GM21825 (cell line): ENCODE data around the gene ZBTB18.

Experiments used
- ATAC-seq: cut with Tn5 transposase; IDR thresholded peaks from one replicate; pipeline ENCODE4 v1.9.1; 2021; ENCODE audit warnings: mild to moderate bottlenecking, moderate library complexity; ENCODE audit not compliant: unreplicated experiment

ZBTB18 gene

GRCh38 chr1:244060686-244061085 lies 9.6 kb downstream of the ZBTB18 start:
- no peak for ATAC-seq

- ATAC-seq: no peak
These were observed 11.2 kb downstream of the ZBTB18 start for GRCh38 chr1:244062156-244062725.

GRCh38 chr1:244063498-244063897 lies 12.4 kb downstream of the ZBTB18 start:
- ATAC-seq: no peak

- no peak for ATAC-seq
These were observed 13.5 kb downstream of the ZBTB18 start for GRCh38 chr1:244064621-244065020.

- ATAC-seq: no peak
These were observed 14.1 kb downstream of the ZBTB18 start for GRCh38 chr1:244065063-244065793.

GRCh38 chr1:244065960-244066388 lies 14.9 kb downstream of the ZBTB18 start:
- ATAC-seq: no peak

GRCh38 chr1:244066954-244067716 lies 16.1 kb downstream of the ZBTB18 start:
- no peak for ATAC-seq

- no peak for ATAC-seq
These were observed 16.8 kb downstream of the ZBTB18 start for GRCh38 chr1:244067893-244068292.

GRCh38 chr1:244068567-244068966 lies 17.5 kb downstream of the ZBTB18 start:
- ATAC-seq: no peak

- ATAC-seq: no peak
These were observed 18.3 kb downstream of the ZBTB18 start for GRCh38 chr1:244069326-244069898.

- ATAC-seq: peak; percentile 47
These were observed 23.6 kb downstream of the ZBTB18 start for GRCh38 chr1:244074559-244075171.

- ATAC-seq: peak; percentile 18
These were observed 24.2 kb downstream of the ZBTB18 start for GRCh38 chr1:244075247-244075722.

- ATAC-seq: no peak
These were observed 25.7 kb downstream of the ZBTB18 start for GRCh38 chr1:244076740-244077139.

- ATAC-seq: no peak
These were observed 26.6 kb downstream of the ZBTB18 start for GRCh38 chr1:244077473-244078220.

- no peak for ATAC-seq
These were observed 29.4 kb downstream of the ZBTB18 start for GRCh38 chr1:244080343-244080929.

GRCh38 chr1:244082969-244083368 lies 31.9 kb downstream of the ZBTB18 start:
- ATAC-seq: no peak

GRCh38 chr1:244083383-244083943 lies 32.4 kb downstream of the ZBTB18 start:
- ATAC-seq: no peak

GRCh38 chr1:244084763-244085162 lies 33.7 kb downstream of the ZBTB18 start:
- ATAC-seq: no peak

- ATAC-seq: no peak
These were observed 34.8 kb downstream of the ZBTB18 start for GRCh38 chr1:244085891-244086290.
